ENCODE measurements around the gene LRRK2.
A peak's percentile ranks its signal among the peaks of the same experiment; 100 is the strongest.
"Not testable (repeated sequence)": the region's sequence is repeated elsewhere in the genome, so short reads cannot be mapped to it uniquely, and the experiment has no call there.

LRRK2 gene

DNA sequence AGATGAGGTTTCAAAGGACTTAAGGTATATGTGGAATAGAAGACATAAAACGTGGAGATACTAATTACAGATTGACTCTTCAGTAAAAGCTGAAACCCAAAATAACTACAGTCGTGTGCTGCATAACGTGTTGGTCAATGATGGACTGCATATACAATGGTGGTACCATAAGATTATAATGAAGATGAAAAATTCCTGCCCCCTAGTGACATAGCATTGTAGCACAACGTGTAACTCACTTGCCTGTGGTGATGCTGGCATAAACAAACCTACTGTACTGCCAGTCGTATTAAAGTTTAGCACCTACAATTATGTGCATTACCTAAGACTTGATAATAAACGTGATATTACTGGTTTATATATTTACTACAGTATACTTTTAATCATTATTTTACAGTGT is 150.3 kb downstream of the LRRK2 start:
- peak; percentile 11 for DNase-seq (ENCODE audit: low read depth)
- TF ChIP-seq, protein P1, sequence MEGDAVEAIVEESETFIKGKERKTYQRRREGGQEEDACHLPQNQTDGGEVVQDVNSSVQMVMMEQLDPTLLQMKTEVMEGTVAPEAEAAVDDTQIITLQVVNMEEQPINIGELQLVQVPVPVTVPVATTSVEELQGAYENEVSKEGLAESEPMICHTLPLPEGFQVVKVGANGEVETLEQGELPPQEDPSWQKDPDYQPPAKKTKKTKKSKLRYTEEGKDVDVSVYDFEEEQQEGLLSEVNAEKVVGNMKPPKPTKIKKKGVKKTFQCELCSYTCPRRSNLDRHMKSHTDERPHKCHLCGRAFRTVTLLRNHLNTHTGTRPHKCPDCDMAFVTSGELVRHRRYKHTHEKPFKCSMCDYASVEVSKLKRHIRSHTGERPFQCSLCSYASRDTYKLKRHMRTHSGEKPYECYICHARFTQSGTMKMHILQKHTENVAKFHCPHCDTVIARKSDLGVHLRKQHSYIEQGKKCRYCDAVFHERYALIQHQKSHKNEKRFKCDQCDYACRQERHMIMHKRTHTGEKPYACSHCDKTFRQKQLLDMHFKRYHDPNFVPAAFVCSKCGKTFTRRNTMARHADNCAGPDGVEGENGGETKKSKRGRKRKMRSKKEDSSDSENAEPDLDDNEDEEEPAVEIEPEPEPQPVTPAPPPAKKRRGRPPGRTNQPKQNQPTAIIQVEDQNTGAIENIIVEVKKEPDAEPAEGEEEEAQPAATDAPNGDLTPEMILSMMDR (conservative IDR thresholded peaks at IDR 0.05; ENCODE audit: control insufficient read depth, insufficient read depth, low read depth, low read length), result peak; percentile 38
- no peak overlapping the region for H3K4me3 ChIP-seq (ENCODE audit: control insufficient read depth, low read depth, low read length)

DNA sequence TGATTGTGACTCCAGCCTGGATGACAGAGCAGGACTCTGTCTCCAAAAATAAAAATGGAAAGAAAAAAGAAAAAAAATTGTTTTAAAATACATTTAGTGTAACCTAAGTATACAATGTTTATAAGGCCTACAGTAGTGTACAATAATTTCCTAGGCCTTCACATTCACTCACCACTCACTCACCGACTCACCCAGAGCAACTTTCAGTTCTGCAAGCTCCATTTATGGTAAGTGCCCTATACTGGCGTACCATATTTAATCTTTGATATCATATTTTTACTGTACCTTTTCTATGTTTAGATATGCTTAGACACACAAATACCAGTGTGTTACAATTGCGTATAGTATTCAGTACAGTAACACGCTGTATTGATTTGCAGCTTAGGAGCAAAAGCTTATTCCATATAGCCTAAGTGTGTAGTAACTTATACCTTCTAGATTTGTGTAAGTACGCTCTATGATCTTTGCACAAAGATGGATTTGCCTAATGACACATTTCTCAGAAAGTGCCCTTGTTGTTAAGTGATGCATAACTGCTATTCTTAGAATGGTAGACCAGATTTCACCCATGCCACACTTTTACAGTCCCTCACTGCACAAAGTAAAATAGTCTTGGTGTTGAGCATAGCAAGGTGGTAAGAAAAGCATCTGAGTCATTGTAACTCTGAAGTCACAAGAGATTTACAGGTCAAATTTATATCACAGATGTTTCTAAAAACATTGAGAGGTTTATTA is 151.9 kb downstream of the LRRK2 start:
- TF ChIP-seq, protein P1 (conservative IDR thresholded peaks at IDR 0.05; ENCODE audit: control insufficient read depth, insufficient read depth, low read depth, low read length), result no peak
- H3K4me3 ChIP-seq (ENCODE audit: control insufficient read depth, low read depth, low read length), result no peak overlapping the region
- DNase-seq (ENCODE audit: low read depth), result no peak

DNA sequence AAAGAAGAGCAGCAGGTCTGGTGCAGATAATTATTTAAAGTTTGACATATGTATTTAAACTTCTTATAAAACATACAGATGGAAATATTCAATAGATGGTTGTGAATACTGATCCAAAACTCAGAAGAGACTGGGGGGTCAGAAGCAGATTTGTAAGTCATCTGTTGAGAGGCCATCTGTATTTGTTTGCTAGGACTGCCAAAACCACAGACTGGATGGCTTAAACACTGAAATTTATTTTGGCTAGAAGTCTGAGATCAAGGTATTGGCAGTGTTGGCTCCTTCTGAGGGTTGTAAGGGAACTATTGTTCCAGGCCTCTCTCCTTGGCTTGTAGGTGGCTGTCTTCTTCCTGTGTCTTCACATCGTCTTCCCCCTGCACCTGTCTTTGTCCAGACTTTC is 153.9 kb downstream of the LRRK2 start:
- no peak overlapping the region for H3K4me3 ChIP-seq (ENCODE audit: control insufficient read depth, low read depth, low read length)
- DNase-seq (ENCODE audit: low read depth), result no peak
- TF ChIP-seq, protein P1 (conservative IDR thresholded peaks at IDR 0.05; ENCODE audit: control insufficient read depth, insufficient read depth, low read depth, low read length), result no peak

- no peak overlapping the region for H3K4me3 ChIP-seq (ENCODE audit: control insufficient read depth, low read depth, low read length)
- DNase-seq (ENCODE audit: low read depth), result no peak
- TF ChIP-seq, protein P1 (conservative IDR thresholded peaks at IDR 0.05; ENCODE audit: control insufficient read depth, insufficient read depth, low read depth, low read length), result no peak
These were observed 157.4 kb downstream of the LRRK2 start for GRCh38 chr12:40382217-40382616.

GRCh38 chr12:40387279-40387678 is 162.5 kb downstream of the LRRK2 start:
- not testable (repeated sequence) for H3K4me3 ChIP-seq (ENCODE audit: control insufficient read depth, low read depth, low read length); DNase-seq (ENCODE audit: low read depth)

DNA sequence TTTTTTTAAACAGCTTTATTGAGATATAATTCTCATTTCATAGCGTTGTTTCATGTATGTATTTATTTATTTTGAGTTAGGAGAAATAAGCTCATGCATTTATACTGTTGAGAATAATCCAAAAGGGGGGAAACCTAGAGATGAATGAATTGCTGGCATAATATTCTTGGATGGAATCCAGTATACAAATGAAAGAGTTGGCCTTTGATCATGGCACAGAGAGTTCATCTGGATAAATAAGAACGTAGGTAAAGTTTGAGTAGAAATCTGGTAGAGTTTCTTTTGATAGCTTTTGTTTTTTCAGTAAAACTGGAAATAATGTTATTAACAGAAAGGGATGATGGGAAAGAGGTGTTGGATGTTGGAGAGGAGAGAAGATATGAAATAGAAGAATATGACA is 166.2 kb downstream of the LRRK2 start:
- no peak for DNase-seq (ENCODE audit: low read depth)
- no peak overlapping the region for H3K4me3 ChIP-seq (ENCODE audit: control insufficient read depth, low read depth, low read length)
- TF ChIP-seq, protein P1 (conservative IDR thresholded peaks at IDR 0.05; ENCODE audit: control insufficient read depth, insufficient read depth, low read depth, low read length), result no peak

DNA sequence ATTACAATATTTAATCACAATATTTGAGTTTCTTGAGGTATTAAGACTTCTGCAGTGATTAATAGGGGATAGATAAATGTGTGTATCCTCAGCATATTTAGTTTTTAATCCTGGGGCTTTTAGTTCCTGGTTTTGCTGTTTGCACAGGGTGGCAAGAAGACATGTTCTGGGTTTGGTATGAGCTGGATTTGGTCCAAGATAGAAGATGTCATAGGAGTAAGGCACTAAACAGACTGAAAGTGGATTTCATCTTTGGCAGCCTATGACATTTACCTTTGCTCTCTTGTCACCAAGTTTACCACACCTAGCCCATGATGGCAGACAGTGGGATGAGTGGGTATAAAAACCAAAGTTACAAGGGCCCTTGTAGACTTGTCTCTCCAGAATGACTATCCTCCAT is 168.2 kb downstream of the LRRK2 start:
- H3K4me3 ChIP-seq (ENCODE audit: control insufficient read depth, low read depth, low read length), result no peak overlapping the region
- DNase-seq (ENCODE audit: low read depth), result no peak
- TF ChIP-seq, protein P1 (conservative IDR thresholded peaks at IDR 0.05; ENCODE audit: control insufficient read depth, insufficient read depth, low read depth, low read length), result no peak

All from fibroblast of mammary gland (primary cell).